NCI-H1417 (cell line): Measurements from ENCODE around the gene ANKS3.
A peak's percentile ranks its signal among the peaks of the same experiment; 100 is the strongest.

Experiments used
- DNase-seq, 3 experiments: peaks; one replicate each; lab custom pipeline; 2025; lab: John Stamatoyannopoulos, UW

The ANKS3 gene

GRCh38 chr16:4650443-4651074, 83.5 kb downstream of the ANKS3 start:
- peak; percentile 12 to 58 (median 39) for DNase-seq

- DNase-seq = peak in 1 of 3 experiments; percentile 17
Observed at GRCh38 chr16:4649744-4650442, 84.2 kb downstream of the ANKS3 start.

GRCh38 chr16:4648917-4649316, 85.2 kb downstream of the ANKS3 start:
- no peak for DNase-seq

GRCh38 chr16:4647644-4647980, 86.5 kb downstream of the ANKS3 start:
- no peak for DNase-seq

- DNase-seq = no peak
Observed at GRCh38 chr16:4646773-4647643, 87.1 kb downstream of the ANKS3 start.
